NCI-H2081 treated with DMSO at 0.1 percent for 48 hours (cell line): Measurements from ENCODE around the gene VPS8.

Experiments used
- DNase-seq: peaks from one replicate; lab custom pipeline; 2025; lab: John Stamatoyannopoulos, UW

Gene VPS8

DNA sequence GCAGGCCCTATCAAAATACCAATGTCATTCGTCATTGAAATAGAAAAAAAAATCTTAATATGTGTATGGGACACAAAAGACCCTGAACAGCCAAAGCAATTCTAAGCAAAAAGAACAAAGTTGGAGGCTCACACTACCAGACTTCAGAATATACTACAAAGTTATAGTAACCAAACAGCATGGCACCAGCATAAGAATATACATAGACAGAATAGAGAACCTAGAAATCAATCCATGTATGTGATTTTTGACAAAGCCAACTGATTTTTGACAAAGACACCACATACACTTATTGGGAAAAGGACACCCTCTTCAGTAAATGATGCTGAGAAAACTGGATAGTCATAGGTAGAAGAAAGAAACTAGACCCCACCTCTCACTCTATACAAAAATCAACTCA, 245.9 kb downstream of the VPS8 start:
- DNase-seq, result no peak

DNA sequence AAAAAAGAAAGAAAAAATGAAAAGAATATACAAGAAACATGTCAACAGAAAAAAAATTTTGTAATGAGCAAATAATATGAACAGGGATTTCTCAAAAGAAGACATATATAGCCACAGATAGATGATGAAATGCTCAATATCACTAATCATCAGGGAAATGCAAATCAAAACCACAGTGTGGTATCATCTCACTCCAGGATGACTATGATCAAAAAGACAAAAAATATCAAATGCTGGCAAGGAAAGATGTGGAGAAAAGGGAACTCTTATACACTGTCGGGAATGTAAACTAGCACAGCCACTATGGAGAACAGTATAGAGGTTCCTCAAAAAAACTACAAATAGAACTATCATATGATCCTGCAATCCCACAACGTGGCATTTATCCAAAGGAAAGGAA, 246.8 kb downstream of the VPS8 start:
- DNase-seq, result no peak

DNA sequence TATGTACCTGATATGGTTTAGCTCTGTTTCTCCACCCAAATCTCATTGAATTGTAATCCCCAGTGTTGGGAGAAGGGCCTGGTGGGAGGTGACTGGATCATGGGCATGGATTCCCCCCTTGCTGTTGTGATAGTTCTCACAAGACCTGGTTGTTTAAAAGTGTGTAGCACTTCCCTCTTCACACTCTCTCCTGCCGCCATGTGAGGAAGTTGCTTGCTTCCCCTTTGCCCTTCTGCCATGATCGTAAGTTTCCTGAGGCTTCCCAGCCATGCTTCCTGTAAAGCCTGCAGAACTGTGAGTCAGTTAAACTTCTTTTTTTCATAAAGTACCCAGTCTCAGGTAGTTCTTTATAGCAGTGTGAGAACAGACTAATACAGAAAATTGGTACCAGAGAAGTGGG, 247.8 kb downstream of the VPS8 start:
- no peak for DNase-seq

DNA sequence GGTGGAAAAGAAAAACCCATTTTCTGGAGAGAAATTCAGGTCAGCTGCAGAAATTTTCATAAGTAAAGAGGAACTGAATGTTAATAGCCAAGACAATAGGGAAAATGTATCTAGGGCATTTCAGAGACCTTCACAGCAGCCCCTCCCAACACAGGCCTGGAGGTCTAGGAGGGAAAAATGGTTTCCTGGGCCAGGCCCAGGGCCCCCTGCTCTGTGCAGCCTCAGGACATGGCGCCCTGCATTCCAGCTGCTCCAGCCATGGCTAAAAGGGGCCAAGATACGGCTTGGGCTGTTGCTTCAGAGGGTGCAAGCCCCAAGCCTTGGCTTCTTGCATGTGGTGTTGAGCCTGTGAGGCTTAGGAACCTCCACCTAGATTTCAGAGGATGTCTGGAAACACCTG, 248.7 kb downstream of the VPS8 start:
- DNase-seq, result no peak

DNA sequence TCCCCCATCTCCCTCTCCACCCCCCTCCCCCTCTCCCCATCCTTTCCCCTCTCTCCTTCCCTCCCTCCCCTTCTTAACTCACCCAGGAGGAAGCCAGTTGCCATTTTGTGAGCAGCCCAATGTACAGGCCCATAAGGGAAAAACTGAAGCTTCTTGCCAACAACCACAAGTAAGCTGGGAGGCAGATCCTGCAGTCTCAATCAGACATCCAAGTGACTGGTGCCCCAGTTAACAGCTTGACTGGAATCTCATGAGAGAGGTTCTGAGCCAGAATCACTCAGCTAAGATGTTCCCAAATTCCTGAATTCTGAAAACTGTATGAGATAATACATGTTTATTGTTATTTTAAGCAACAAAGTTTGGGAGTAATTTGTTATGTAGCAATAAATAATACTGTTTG, 250.2 kb downstream of the VPS8 start:
- DNase-seq, result no peak

DNA sequence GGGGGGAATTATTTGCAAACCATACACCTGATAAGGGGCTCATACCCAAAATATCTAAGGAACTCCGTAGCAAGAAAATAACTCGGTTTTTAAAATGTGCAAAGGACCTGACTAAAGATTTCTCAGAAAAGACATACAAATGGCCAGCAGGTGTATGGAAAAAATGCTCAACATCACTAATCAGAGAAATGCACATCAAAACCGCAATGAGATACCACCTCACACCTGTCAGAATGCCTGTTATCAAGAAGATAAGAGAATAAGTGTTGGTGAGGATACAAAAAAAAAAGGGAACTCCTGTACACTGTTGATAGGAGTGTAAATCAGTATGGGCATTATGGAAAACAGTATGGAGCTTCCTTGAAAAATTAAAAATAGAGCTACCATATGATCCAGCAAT, 251.5 kb downstream of the VPS8 start:
- DNase-seq, result no peak

DNA sequence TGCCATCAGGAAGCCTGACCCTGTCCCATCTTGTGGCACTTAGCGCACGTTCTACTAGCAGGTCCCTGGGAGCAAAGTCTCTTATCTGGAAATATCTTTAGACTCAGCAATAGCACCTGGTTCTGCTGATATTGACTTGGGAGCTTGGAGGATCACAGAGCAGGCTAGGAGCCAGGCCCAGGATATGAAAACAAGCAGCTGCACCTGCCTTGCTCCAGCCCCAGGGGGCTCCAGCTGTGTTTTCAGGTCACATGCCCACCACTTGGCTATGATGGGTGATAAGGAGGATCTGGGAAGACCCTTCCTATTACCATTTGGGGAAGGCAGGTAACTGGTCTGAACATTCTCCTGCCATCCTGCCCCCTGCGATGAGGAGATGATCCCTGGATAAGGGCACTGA, 253.1 kb downstream of the VPS8 start:
- no peak for DNase-seq

DNA sequence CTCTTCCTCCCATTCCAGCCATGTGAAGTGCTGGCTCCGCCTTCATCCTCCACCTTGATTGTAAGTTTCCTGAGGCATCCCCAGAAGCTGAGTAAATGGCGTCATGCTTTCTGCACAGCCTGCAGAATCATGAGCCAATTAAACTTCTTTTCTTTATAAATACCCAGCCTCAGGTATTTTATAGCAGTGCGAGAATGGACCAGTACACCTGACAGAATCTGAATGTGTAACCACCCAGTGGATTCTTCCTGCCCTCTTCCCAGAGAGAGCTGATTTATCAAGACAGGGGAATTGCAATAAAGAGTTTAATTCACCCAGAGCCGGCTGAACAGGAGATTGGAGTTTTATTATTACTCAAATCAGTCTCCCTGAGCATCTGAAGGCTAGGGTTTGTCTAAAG, 254.3 kb downstream of the VPS8 start:
- no peak for DNase-seq

DNA sequence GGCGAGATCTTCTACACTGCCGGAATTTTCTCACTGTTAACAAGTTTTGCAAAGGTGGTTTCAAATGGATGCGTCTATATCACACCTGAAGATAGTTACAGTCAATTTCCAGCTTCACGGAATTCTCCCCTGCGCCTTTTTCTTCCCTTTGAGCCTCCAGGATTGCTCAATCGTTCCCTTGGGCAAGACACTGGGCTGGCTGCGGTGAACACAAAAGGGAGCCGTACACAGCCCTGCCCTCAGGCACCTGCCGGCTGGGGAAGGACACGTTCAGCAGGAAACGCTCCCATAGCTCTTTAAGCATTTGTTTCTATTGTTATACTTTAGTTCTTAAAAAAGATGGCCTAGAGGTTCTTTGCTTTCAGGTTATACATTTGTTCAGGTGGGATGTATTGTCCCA, 255.2 kb downstream of the VPS8 start:
- DNase-seq, result no peak

DNA sequence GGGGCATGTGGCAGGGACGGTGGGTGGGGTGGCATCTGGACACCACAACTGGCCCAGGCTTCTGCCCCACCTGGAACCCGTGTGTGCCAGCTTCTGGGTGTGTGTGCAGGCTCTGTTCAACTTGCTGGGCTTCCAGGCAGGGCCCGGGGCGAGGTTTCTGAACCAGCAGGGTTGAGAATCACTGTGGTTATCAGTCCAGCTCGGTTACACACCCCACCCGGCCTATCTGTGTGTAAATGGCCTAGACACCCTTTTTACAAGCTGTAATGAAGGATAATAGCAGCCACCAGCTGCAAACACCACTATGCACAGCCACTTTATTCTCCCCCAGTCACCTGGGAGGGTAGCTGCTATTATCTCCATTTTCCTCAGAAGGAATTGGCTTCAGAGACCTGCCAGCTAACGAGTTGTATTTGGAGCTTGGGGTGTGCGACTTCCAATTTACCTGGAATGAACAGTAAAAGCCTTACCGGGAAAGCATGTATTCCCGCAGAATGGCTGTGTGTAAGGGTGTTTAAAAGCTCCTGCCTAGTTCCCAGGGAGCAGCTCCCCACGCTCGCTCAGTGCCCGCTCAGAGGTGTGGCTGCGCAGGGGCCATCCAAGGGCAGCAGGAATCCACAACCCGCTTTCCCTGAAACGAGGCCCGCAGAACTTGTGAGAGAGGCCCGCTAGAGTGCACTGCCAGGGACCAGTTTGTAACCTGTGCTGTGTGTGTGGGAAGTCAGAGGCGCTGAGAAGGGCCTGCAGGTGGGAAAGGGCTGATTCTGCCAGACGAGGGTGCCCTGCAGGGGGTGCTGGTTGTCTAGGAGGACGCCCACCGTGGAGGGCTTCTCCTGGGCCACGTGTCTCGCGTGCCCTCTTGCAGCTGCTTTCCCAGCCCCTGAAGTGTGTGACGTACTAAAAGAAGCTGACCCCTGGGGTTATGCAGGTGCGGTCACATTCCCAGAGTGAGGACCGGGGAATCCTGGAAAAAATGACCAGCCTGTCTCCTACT, 257.4 kb downstream of the VPS8 start:
- no peak for DNase-seq

DNA sequence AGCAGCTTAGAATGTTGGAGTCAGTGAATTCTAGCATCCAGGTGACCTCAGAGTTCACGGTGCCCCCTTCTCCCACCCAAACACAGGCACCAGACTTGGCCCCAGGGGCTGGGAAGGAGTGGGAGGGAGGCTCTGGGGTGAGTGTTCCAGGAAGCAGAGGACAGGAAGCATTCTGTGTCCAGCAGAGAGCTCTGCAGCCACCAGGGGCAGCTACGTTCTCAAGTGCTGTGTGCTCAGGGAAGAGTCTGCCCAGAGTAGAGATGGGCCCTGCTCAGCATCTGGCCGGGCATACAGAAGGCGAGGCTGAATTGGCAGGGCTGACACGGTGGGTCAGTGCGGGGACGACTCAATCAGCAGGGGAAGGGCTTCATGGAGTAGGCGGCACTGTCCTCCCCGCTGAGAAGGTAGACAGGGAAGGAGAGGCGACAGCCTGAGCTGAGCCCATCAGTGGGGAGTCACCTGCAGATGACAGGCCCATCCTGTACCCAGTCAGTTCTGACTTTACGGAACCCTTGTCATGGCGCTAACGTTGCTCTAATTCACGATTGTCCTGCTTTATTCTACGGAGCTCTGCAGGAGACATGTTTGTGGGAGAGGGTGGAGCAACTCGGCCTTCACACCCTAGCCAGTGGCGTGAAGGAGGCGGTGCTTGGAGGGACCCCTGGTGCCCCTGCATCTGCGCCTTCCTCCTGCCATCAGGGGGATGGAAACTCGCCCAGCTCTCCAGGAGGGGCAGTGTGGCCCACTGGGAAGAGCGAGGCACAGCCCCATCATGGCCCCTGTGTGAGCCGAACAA, 258.7 kb downstream of the VPS8 start:
- no peak for DNase-seq

DNA sequence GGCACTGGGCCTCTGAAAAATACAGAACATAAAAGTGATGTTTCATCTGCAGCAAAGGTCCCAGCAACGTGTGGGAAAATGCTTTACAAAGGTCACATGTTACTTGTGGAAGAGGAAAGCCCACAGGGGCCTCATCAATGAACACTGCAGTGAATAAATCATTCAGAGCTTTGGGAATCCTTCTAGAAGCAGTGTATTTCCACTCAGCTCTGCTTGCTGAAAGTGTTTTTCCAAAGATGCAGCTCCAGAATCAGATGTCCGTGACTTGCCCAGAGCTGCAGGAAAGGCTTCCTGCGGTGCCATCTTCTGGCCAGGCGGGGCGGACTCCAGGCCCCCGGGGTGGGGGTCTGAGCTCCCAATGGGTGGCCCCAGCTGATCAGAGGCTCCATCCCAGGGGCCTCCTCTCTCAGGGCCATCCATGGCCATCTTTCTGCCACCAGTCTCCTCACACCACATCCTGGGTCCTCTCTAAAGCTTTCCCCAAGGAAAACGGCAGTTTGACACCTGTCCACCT, 259.4 kb downstream of the VPS8 start:
- DNase-seq, result no peak

DNA sequence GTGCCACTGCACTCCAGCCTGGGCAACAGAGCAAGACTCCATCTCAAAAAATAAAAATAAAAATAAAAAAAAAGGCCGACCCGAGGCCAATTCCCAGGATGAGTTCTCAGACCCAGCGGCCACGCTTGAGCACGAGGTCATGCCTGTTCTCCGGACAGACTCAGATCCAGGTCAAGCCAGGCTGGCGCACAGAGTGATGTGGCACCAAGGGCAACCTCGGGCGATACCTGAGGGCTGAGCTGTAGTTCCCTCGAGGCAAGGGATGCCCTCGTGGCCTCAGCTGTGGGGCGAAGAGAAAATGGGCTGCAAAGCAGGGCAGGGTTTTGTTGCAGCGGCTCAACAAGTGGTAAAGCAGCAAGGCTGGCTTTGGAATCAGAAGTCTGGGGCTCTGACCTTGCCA, 263.6 kb downstream of the VPS8 start:
- DNase-seq, result no peak

DNA sequence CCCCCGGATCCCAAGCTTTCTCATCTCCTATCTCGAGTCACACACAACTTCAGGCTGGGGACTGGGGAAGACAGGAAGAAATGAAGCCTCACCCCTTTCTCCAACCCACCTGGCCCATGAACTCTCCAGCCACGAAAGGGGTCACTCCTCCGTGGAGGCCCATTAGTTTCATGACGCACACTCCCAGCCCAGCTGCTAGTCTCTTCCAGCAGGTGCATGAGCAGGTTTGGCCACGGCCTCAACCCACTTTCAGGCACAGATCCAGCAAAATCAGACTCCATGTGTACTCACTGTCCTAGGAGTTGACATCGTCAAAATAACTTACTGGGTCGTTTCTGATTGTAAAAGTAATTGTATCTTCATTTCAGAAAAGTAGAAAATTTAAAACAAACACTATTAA, 264.3 kb downstream of the VPS8 start:
- DNase-seq, result no peak

DNA sequence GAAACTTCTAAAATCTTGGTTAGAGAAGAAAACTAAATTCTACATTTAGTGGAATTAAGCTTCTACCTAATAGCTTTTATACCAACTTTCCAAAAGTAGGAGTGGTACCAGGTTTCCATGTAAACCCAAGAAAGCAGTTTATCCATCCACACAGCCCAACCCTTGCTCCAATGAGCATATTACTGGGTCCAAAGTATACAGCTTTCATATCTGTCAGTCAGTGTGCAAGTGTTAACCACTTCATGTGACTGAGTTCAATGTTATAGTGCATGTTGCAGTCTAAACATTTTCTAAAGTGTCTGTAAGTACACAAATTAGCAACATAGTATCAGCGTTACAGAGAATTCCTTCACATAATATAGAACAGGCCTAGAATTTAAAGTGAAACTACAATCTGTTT, 267.7 kb downstream of the VPS8 start:
- DNase-seq, result no peak

DNA sequence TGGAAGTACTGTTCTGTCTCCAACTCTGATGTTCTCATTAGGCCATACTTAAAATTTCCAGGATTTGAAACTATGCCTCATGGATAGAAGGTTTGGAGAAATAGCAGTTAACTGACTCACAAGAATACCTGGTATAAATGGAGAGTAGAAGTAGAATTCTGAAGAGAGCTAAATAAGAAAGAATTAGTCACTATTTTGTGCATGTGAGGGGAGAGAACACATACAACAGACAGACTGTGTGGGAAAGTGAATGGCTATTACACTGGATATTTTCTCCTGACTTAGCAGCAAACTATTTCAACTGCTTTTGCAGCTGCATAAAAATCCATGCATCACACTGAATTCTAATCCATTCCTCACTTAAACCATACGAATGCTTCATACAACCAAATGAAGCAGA, 269.6 kb downstream of the VPS8 start:
- DNase-seq, result no peak

DNA sequence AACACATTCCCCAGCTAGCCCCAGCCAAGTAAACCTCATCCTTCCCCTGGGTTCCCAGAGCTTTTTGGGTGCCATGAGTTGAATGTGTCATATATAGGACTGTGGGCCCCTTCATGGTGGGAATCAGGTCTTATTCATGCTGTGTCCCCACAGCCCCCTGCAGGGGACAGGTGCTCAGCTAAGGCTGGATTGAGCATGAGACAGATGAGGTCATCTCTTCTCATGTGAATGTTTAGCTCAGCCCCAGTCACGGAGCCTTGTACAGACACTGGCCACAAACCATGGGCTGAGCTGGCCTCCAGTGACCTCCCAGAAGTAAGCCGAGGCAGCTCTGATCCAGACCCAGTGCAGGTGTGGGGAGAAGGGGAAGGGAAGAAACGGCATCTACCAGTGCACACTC, 270.2 kb downstream of the VPS8 start:
- no peak for DNase-seq

DNA sequence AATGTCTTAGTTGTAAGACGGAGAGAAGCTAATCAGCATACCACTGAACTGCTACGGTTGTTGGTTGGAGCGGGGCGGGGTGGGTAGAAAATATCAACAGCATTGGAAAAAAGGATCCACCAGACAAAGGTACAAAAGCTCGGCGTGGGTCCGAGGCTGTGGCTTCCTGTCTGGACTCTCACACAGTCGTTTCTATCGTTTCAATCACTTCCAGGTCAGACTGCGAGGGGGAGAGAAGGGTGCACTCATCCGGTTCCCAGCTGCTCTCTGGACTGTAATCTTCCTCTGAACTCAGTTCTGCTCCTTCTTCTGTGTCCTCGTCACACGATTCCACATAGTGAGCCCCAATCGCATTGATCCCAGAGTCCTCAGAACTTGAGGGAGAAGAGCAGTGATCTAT, 270.9 kb downstream of the VPS8 start:
- no peak for DNase-seq

DNA sequence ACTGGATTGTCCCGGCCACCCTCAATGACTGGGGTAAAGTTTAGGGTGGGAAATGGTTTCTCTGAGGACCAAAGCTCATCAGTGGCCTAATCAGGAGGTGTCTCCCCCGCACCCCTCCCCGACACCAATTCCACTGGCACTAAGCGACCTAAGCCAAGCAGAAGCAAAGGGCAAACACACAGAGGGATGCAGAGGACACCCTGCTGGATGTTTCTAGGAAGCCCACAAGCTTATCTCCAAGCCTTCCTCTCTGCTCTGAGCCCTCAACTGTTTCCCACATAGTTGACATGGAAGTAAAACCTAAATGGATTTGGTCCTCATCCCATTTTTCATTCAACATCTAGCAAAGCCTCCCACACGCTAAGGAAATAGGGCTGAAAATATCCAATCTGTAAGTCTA, 272.4 kb downstream of the VPS8 start:
- no peak for DNase-seq

DNA sequence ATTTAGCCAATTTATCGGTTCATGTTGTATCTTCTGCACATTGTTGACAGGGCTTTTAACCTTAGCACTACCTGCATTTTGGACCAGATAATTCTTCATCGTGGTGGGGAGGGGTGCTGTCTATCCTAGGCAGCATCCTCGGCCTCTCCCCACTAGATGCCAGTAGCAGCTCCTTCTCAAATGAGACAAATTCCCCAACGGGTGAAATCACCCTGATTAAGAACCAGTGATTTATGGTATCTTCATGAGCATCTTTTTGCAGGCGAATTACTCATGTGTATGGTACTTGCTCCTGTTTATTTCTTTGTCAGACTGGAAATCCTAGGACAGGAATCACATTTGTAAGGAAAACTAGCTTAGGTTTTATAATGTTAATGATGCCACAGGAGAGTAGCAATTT, 272.9 kb downstream of the VPS8 start:
- no peak for DNase-seq

DNA sequence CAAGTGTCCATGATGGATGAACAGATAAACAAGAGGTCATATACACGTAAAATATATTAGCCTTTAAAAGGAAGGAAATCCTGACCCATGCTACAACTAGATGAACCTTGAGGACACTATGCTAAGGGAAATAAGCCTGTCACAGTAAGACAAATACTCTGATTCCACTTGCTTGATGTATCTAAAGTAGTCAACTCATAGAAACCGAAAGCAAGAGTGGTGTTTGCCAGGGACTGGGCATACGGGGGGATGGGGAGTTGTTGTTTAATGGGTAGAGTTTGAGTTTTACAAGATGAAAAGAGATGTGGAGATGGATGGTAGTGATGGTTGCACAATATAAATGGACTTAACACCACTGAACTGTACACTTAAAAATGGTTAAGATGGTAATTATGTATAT, 275.5 kb downstream of the VPS8 start:
- DNase-seq, result no peak

DNA sequence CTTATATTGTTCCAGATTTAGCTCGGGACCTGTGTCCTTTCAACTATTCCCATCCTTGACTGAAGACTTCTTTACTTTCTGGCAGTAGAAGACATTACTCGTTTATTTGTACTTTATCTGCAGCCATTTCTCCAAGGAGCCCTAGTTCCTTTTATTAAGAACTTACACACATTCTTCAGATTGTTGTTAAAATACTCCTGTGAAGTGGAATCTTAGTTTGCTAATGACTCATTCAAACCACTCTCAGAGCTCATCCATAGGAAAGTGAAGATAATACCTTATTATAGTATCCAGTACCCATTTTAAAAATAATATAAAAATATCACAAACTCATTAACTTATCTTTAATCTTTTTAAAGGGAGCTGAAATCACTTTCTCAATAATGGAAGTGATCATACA, 277.4 kb downstream of the VPS8 start:
- no peak for DNase-seq

DNA sequence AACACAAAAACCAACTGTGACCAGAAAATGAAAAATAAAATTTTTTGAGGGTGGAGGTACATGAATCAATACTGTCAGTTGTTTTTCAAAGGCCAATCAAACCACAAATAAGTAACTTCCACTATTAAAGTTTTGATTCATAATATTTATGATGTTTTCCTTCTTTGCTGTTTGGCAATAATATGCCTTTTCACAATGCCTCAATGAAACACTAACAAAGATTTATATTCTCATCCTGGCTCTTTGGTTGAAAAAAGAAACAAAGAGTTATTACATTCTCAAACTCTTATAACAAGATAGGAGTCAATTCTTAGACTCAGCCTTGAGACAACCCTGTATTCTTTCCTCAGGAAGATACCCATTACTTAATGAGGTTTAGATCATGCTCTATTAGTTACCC, 277.8 kb downstream of the VPS8 start:
- no peak for DNase-seq
